WERI-Rb-1 (cell line): ENCODE data around the gene PPFIA1.

ENCODE experiments used
- DNase-seq: peaks from one replicate; pipeline ENCODE4 v3.0.0-alpha.2; 2020
- H3K27ac ChIP-seq: fragments of 250-450 bp; sonication (Bioruptor Pico); 2 replicates; pipeline ENCODE4 v1.5.1; 2020; ENCODE audit warnings: mild to moderate bottlenecking, moderate library complexity
- H3K27me3 ChIP-seq: fragments of 250-450 bp; sonication (Bioruptor Pico); 2 replicates; pipeline ENCODE4 v1.5.1; 2021; ENCODE audit warnings: mild to moderate bottlenecking, low read depth, moderate library complexity; ENCODE audit not compliant: insufficient read depth, severe bottlenecking
- H3K36me3 ChIP-seq: fragments of 250-450 bp; sonication (Bioruptor Pico); 2 replicates; pipeline ENCODE4 v1.5.1; 2020; ENCODE audit warnings: mild to moderate bottlenecking, moderate library complexity
- H3K4me3 ChIP-seq: 2 replicates; pipeline ENCODE4 v1.5.1; 2011; ENCODE audit warnings: low read depth, mild to moderate bottlenecking, control low read depth, low read length
- H3K9me3 ChIP-seq: fragments of 250-450 bp; sonication (Bioruptor Pico); 2 replicates; pipeline ENCODE4 v1.5.1; 2021; ENCODE audit warnings: mild to moderate bottlenecking, moderate library complexity; ENCODE audit not compliant: severe bottlenecking
- TF ChIP-seq, protein P1 (sequence below): IDR thresholded peaks from 2 replicates; pipeline ENCODE4 v1.5.1; 2011; ENCODE audit warnings: low read depth, mild to moderate bottlenecking, control low read depth, inconsistent platforms, low read length

PPFIA1 gene

DNA sequence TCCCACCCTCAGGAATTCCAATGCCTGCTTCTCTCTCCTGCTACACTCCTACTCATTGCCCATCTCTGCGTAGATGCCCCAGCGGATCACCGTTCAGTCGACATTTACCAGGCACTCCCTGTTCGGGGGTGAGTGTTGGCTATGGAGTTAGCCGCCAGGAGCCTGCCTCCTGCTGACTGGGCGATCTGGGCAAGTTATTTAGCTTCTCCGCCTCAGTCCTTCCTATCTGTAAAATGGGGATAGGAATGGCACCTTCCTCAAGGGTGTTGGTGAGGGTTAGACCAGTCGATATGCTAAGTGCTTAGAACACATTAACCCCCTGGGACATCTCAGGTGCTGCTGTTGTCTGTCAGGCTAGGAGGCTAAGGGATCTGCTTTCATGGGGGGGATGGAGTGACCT, 36.5 kb upstream of the PPFIA1 start:
- Histone ChIP-seq H3K27ac (no peak overlapping the region), H3K9me3 (no peaks in the 10 kb centered on the region), H3K27me3 (no peaks in the 10 kb centered on the region), H3K4me3 (no peak overlapping the region), H3K36me3 (no peaks in the 10 kb centered on the region)
- no peak for DNase-seq
- TF ChIP-seq, protein P1, sequence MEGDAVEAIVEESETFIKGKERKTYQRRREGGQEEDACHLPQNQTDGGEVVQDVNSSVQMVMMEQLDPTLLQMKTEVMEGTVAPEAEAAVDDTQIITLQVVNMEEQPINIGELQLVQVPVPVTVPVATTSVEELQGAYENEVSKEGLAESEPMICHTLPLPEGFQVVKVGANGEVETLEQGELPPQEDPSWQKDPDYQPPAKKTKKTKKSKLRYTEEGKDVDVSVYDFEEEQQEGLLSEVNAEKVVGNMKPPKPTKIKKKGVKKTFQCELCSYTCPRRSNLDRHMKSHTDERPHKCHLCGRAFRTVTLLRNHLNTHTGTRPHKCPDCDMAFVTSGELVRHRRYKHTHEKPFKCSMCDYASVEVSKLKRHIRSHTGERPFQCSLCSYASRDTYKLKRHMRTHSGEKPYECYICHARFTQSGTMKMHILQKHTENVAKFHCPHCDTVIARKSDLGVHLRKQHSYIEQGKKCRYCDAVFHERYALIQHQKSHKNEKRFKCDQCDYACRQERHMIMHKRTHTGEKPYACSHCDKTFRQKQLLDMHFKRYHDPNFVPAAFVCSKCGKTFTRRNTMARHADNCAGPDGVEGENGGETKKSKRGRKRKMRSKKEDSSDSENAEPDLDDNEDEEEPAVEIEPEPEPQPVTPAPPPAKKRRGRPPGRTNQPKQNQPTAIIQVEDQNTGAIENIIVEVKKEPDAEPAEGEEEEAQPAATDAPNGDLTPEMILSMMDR, result no peak

DNA sequence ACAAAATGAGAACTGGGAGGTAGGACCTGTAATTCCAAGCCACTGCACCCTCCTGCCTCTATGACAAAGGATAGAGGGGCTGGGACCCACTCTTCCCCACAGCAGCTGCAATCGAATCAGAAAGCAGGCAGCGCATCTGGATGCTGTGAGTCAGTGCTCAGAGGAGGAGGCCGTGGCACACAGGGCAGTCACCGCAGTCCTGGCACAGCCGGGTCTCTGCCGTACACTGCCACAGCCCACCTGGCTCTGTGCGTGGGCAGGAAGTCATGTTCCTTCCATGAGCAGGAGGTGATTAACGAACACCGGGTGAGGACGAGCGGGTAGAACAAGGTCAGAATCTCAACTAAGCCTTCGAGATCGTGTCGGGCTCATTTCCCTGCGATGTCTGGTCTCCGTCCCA, 30.2 kb upstream of the PPFIA1 start:
- no peak for DNase-seq
- Histone ChIP-seq H3K36me3 (no peaks in the 10 kb centered on the region), H3K9me3 (no peaks in the 10 kb centered on the region), H3K27me3 (no peaks in the 10 kb centered on the region), H3K27ac (no peak overlapping the region), H3K4me3 (no peak overlapping the region)
- TF ChIP-seq, protein P1, result no peak

DNA sequence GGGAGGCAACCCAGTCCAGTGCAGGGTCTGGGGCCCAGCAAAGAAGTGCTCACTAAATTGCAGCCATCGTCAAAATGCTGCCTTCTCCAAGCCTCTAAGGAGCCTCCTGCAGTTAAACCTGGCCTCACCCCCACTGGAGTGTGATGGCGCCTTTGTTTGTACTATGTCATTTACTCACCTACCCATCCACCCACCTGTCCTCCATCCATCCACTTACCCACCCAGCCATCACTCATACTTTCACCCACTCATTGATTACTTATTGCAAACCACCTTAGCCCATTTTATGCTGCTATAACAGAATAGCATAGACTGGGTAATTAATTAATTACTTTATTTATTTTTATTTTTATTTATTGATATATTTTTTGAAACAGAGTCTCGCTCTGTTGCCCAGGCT, 28.8 kb upstream of the PPFIA1 start:
- TF ChIP-seq, protein P1, result no peak
- H3K27ac ChIP-seq, result no peak overlapping the region
- no peak overlapping the region for H3K4me3 ChIP-seq
- no peak for DNase-seq
- no peaks in the 10 kb centered on the region for H3K27me3 ChIP-seq
- no peaks in the 10 kb centered on the region for H3K9me3 ChIP-seq
- H3K36me3 ChIP-seq, result no peaks in the 10 kb centered on the region

DNA sequence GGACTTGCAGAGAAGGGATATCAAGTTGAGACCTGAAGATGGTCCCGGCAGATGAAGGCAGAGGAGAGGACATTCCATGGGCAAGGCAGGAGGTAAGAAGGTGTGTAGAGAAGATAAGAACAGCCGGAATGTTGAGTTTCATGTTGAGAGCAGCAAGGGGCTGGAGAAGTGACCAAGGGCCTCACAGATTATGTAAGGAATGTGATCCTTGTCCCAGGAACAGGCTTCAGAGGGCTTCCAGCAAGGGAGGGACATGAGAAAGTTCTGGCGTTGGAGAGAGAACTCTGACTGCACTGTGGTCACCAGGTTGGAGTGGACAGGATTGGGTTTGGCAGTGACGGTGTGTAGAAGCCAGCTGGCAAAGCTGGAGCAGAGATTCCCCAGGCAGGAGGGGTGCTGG, 27.6 kb upstream of the PPFIA1 start:
- Histone ChIP-seq H3K9me3 (no peaks in the 10 kb centered on the region), H3K36me3 (no peaks in the 10 kb centered on the region), H3K27me3 (no peaks in the 10 kb centered on the region), H3K4me3 (no peak overlapping the region), H3K27ac (no peak overlapping the region)
- TF ChIP-seq, protein P1, result no peak
- no peak for DNase-seq

DNA sequence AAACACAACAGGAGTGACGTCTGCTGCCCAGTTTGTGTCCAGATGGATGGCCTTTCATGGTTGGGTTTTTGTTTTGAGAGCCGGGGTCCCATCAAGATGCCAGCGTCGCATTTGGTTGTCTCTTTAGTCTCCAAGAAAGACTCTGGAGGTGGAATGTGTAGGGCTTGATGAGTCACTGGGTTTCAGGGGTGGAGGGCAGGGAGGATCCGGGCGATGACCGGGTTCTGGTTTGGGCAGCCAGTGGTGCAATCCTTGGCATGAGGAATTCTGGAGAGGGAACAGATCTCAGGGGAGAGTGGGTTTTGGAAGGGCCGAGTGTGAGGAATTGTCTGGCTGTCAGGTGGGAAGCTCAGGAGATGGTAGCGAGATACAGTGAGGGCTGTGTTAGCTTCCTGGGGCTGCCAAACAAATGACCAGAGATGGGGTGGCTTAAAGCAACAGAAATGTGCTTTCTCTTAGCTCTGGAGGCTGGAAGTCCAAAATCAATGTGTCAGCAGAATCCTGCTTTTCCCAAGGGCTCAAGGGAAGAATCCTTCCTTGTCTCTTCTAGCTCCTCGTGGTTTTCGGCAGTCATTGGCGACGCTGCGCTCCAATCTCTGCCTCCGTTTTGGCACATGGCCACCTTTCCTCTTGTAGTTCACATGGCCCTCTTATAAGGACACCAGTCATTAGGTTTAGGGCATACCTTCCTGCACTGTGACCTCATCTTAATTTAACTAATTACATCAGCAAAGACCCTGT, 26.4 kb upstream of the PPFIA1 start:
- H3K36me3 ChIP-seq, result no peaks in the 10 kb centered on the region
- TF ChIP-seq, protein P1, result no peak
- no peaks in the 10 kb centered on the region for H3K9me3 ChIP-seq
- no peak for DNase-seq
- no peak overlapping the region for H3K4me3 ChIP-seq
- H3K27ac ChIP-seq, result no peak overlapping the region
- H3K27me3 ChIP-seq, result no peaks in the 10 kb centered on the region

DNA sequence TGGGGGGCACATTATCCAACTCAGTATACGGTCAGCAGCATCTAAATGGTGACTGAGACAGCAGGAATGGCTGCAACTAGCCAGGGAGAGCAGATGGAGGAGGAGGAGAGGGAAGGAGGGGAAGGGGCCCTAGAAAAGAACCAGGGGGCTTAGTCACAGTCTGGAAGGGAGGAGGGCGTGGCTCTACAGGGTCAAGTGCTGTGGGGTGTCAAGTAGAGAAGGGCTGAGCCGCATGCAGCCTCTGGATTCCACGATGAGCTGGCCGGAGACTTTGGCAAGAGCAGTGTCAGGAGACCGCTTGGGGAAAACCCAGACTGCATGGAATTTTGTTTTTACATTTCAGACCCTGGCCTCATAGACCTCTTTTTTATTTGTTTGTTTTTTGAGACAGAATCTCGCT, 25.8 kb upstream of the PPFIA1 start:
- H3K27ac ChIP-seq, result no peak overlapping the region
- H3K27me3 ChIP-seq, result no peaks in the 10 kb centered on the region
- TF ChIP-seq, protein P1, result no peak
- H3K4me3 ChIP-seq, result no peak overlapping the region
- H3K9me3 ChIP-seq, result no peaks in the 10 kb centered on the region
- no peak for DNase-seq
- H3K36me3 ChIP-seq, result no peaks in the 10 kb centered on the region
